ENCODE data around the gene OGDH. TPM values are rescaled to one million over a fixed set of nuclear protein-coding genes. Genes with fewer than 3 reads are reported as not detected.

OGDH gene
- total RNA-seq, 1 donor, result 99.7 TPM

GRCh38 chr7:44638611-44639557, 32.5 kb downstream of the OGDH start:
- no peak overlapping the region for H3K4me3 ChIP-seq (ENCODE audit: low read depth, low read length)

GRCh38 chr7:44639671-44640321, 33.4 kb downstream of the OGDH start:
- H3K4me3 ChIP-seq (ENCODE audit: low read depth, low read length), result no peak overlapping the region
- peak; percentile 76 for DNase-seq (ENCODE audit: low read depth)
- no peak for TF ChIP-seq CTCF (IDR thresholded peaks at IDR 0.05; ENCODE audit: insufficient read depth, low read depth, low read length)

More at GRCh38 chr7:44638611-44639557, 32.5 kb downstream of the OGDH start:
- TF ChIP-seq CTCF (IDR thresholded peaks at IDR 0.05; ENCODE audit: insufficient read depth, low read depth, low read length), result no peak
- DNase-seq (ENCODE audit: low read depth), result peak; percentile 78

- no peak for DNase-seq (ENCODE audit: low read depth)
- TF ChIP-seq CTCF (IDR thresholded peaks at IDR 0.05; ENCODE audit: insufficient read depth, low read depth, low read length), result no peak
- no peak overlapping the region for H3K4me3 ChIP-seq (ENCODE audit: low read depth, low read length)
Observed at GRCh38 chr7:44643206-44643605, 36.8 kb downstream of the OGDH start.

GRCh38 chr7:44645254-44645653, 38.8 kb downstream of the OGDH start:
- H3K4me3 ChIP-seq (ENCODE audit: low read depth, low read length), result no peak overlapping the region
- TF ChIP-seq CTCF (IDR thresholded peaks at IDR 0.05; ENCODE audit: insufficient read depth, low read depth, low read length), result no peak
- DNase-seq (ENCODE audit: low read depth), result no peak

- DNase-seq (ENCODE audit: low read depth), result no peak
- no peak for TF ChIP-seq CTCF (IDR thresholded peaks at IDR 0.05; ENCODE audit: insufficient read depth, low read depth, low read length)
- H3K4me3 ChIP-seq (ENCODE audit: low read depth, low read length), result no peak overlapping the region
Observed at GRCh38 chr7:44645696-44646095, 39.3 kb downstream of the OGDH start.

- no peak overlapping the region for H3K4me3 ChIP-seq (ENCODE audit: low read depth, low read length)
- no peak for TF ChIP-seq CTCF (IDR thresholded peaks at IDR 0.05; ENCODE audit: insufficient read depth, low read depth, low read length)
- peak; percentile 31 for DNase-seq (ENCODE audit: low read depth)
Observed at GRCh38 chr7:44646176-44646920, 39.9 kb downstream of the OGDH start.
